Loucy (cell line): ENCODE data around the gene SET.

Source experiments
- CTCF ChIP-seq: fragments of 200-600 bp; sonication (generic); conservative IDR thresholded peaks from 2 replicates; pipeline ENCODE4 v1.5.1; 2014; ENCODE audit warnings: mild to moderate bottlenecking, antibody characterized with exemption, low read length
- EZH2phosphoT487 ChIP-seq: fragments of 200-600 bp; IDR thresholded peaks from 2 replicates; pipeline ENCODE4 v1.6.1; 2018; ENCODE audit warnings: antibody characterized with exemption, mild to moderate bottlenecking, moderate library complexity, borderline replicate concordance

DNA sequence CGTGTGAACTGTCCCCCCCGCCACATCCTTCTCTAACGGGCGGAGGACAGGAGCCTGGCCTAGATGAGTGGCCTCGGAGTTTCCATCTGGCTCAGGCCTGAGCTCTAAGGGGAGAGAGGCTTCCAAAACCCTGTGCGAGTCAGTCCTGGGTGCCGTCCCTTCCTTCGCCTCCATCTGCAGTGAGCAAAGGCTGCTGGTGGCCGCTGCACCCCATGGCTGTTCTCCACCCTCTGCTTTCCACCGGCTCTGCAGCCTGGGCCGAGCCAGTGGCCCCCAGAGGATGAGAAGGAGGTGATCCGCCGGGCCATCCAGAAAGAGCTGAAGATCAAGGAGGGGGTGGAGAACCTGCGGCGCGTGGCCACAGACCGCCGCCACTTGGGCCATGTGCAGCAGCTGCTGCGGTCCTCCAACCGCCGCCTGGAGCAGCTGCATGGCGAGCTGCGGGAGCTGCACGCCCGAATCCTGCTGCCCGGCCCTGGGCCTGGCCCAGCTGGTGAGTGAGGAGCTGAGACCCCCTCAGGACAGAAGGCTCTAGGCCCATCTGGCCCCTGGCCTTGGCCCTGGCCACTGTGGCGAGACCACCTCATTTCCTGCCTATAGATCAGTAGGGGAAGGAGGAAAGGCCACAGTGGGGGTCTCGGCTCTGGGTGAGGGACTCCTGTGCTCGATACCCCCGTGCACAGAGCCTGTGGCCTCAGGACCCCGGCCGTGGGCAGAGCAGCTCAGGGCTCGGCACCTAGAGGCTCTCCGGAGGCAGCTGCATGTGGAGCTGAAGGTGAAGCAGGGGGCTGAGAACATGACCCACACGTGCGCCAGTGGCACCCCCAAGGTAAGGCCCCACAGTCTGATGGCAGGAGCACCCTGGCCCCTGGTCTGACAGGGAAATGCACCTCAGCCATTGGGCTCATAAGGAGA, 16.3 kb downstream of the SET start:
- no peak for TF ChIP-seq CTCF
- TF ChIP-seq EZH2phosphoT487 = no peak
